K562 (cell line): ENCODE data around the gene TEX261. TPM values are rescaled to one million over a fixed set of nuclear protein-coding genes. Genes with fewer than 3 reads are reported as not detected.

ENCODE experiments used
- ATF7 ChIP-seq: fragments of 450-650 bp; IDR thresholded peaks from 2 replicates; pipeline ENCODE4 v1.7.1; 2014; ENCODE audit warnings: mild to moderate bottlenecking, moderate library complexity
- CAMTA2 ChIP-seq: fragments of 250-450 bp; sonication (Bioruptor Pico); conservative IDR thresholded peaks from 2 replicates; pipeline ENCODE4 v1.5.1; 2022
- CBX8 ChIP-seq: fragments of 200-600 bp; sonication (generic); IDR thresholded peaks from 2 replicates; pipeline ENCODE4 v1.6.1; 2012; ENCODE audit warnings: borderline replicate concordance, mixed run types, low read depth, mild to moderate bottlenecking, moderate library complexity, mixed read lengths, low read length, control low read depth, inconsistent platforms; ENCODE audit not compliant: poor library complexity, severe bottlenecking; ENCODE audit errors: extremely low read depth
- E2F3 ChIP-seq: fragments of 250-450 bp; sonication (Bioruptor Pico); IDR thresholded peaks from 2 replicates; pipeline ENCODE4 v1.4.0; 2020; ENCODE audit warnings: mild to moderate bottlenecking
- HMBOX1 ChIP-seq: sonication (generic); IDR thresholded peaks from 2 replicates; pipeline ENCODE4 v1.6.1; 2016
- IRF9 ChIP-seq: fragments of 450-650 bp; IDR thresholded peaks from 2 replicates; pipeline ENCODE4 v1.6.1; 2016; ENCODE audit warnings: missing biosample characterization, missing genetic modification characterization
- KLF16 ChIP-seq: IDR thresholded peaks from 2 replicates; pipeline ENCODE4 v1.6.1; 2016; ENCODE audit warnings: antibody characterized with exemption
- MAX ChIP-seq: sonication (generic); formaldehyde crosslinking; IDR thresholded peaks from 2 replicates; pipeline ENCODE4 v1.9.0; 2022; ENCODE audit warnings: mild to moderate bottlenecking, missing genetic modification reagents
- NR2C1 ChIP-seq, 2 experiments: fragments of 450-650 bp; IDR thresholded peaks; 2 replicates each; pipeline ENCODE4 v1.6.1; 2017; ENCODE audit warnings: mild to moderate bottlenecking in 2 of 2, antibody characterized with exemption in 1 of 2, inconsistent platforms in 1 of 2, missing compliant biosample characterization in 1 of 2, missing genetic modification characterization in 1 of 2
- RAD51 ChIP-seq: fragments of 450-650 bp; IDR thresholded peaks from 2 replicates; pipeline ENCODE4 v1.7.1; 2016; ENCODE audit warnings: low read depth, mild to moderate bottlenecking, borderline replicate concordance
- RUNX1 ChIP-seq: sonication (generic); IDR thresholded peaks from 2 replicates; pipeline ENCODE4 v1.6.1; 2016; ENCODE audit warnings: antibody characterized with exemption, low read depth
- SMARCB1 ChIP-seq: IDR thresholded peaks from 2 replicates; pipeline ENCODE4 v1.6.1; 2011; ENCODE audit warnings: improper control_type of control experiment, low read depth; ENCODE audit not compliant: insufficient read length
- SRF ChIP-seq, 2 experiments: fragments of 250-450, 450-650 bp in 1 of 2; sonication (Bioruptor Pico) in 1 of 2; sonication (generic) in 1 of 2; formaldehyde crosslinking; IDR thresholded peaks; 2 replicates each; pipeline versions ENCODE4 v1.5.0 to v1.5.1; 2020 to 2022; ENCODE audit warnings: mild to moderate bottlenecking in 1 of 2, missing genetic modification reagents in 1 of 2
- SRSF1 ChIP-seq: fragments of 200-400 bp; formaldehyde crosslinking; IDR thresholded peaks from 2 replicates; pipeline ENCODE4 v1.6.1; 2017; ENCODE audit warnings: mild to moderate bottlenecking, low read depth, low read length, moderate library complexity
- TGIF2 ChIP-seq: sonication (generic); formaldehyde crosslinking; IDR thresholded peaks from 2 replicates; pipeline ENCODE4 v1.8.1; 2022; ENCODE audit warnings: mild to moderate bottlenecking, missing genetic modification reagents, moderate library complexity
- ZNF24 ChIP-seq: fragments of 450-650 bp; IDR thresholded peaks from 2 replicates; pipeline ENCODE4 v1.6.1; 2016
- ZNF282 ChIP-seq: sonication (generic); formaldehyde crosslinking; IDR thresholded peaks from 2 replicates; pipeline ENCODE4 v1.8.1; 2023; ENCODE audit warnings: missing genetic modification reagents
- ZNF3 ChIP-seq: fragments of 250-450 bp; sonication (Bioruptor Pico); IDR thresholded peaks from 2 replicates; pipeline ENCODE4 v1.5.0; 2021; ENCODE audit warnings: mild to moderate bottlenecking, moderate library complexity
- ZNF436 ChIP-seq: fragments of 250-450, 450-650 bp; sonication (Bioruptor Pico); formaldehyde crosslinking; IDR thresholded peaks from 2 replicates; pipeline ENCODE4 v1.7.0; 2020; ENCODE audit warnings: mild to moderate bottlenecking
- ZNF780A ChIP-seq: fragments of 250-450 bp; sonication (Bioruptor Pico); IDR thresholded peaks from 2 replicates; pipeline ENCODE4 v1.5.0; 2021; ENCODE audit warnings: mild to moderate bottlenecking
- ZNF830 ChIP-seq: fragments of 250-450 bp; sonication (Bioruptor Pico); IDR thresholded peaks from 2 replicates; pipeline ENCODE4 v1.5.0; 2021; ENCODE audit warnings: mild to moderate bottlenecking
- ZZZ3 ChIP-seq: fragments of 450-650 bp; IDR thresholded peaks from 2 replicates; pipeline ENCODE4 v1.6.1; 2016; ENCODE audit warnings: antibody characterized with exemption, mild to moderate bottlenecking, moderate library complexity
- polyA plus RNA-seq, 8 experiments: library from polyadenylated mRNA; depleted of rRNA in 4 of 8; stranded (reverse) in 5 of 8; unstranded in 3 of 8; fragments of >200 nt; fragmentation: Nextera tagmentation in 2 of 8; fragmentation: Illumina TruSeq in 1 of 8; extraction: Ambion mirVana in 2 of 8; extraction: Trizol in 1 of 8; gene quantifications; 2 replicates each; pipeline versions ENCODE4 v1.2.1 to v1.2.3, GENCODE V29; 2011 to 2014; ENCODE audit warnings: inconsistent platforms in 1 of 8, missing spikeins in 1 of 8
- total RNA-seq, 7 experiments: library from RNA; depleted of rRNA in 6 of 7; stranded (reverse); fragments of >200 nt in 6 of 7; fragmentation: Illumina TruSeq in 2 of 7; extraction: Trizol in 2 of 7; gene quantifications; 2 replicates each; pipeline versions ENCODE4 v1.2.1 to v1.2.3, GENCODE V29; 2011 to 2021; ENCODE audit warnings: low replicate concordance in 1 of 7
- TF ChIP-seq, protein P1 (sequence below): sonication (generic); formaldehyde crosslinking; IDR thresholded peaks from 2 replicates; pipeline ENCODE4 v1.8.0; 2022; ENCODE audit warnings: mild to moderate bottlenecking, missing genetic modification reagents
- TF ChIP-seq, protein P2 (sequence below): fragments of 250-450 bp; sonication (Bioruptor Pico); IDR thresholded peaks from 2 replicates; pipeline ENCODE4 v1.4.0; 2020; ENCODE audit warnings: mild to moderate bottlenecking, moderate library complexity, borderline replicate concordance

TEX261 gene
- total and polyA plus RNA-seq, 9 of the 15 experiments (the other 6 are each of a cell fraction or from before 2014, with no cell fraction given) = 11.9 to 110 (median 51.9) TPM

DNA sequence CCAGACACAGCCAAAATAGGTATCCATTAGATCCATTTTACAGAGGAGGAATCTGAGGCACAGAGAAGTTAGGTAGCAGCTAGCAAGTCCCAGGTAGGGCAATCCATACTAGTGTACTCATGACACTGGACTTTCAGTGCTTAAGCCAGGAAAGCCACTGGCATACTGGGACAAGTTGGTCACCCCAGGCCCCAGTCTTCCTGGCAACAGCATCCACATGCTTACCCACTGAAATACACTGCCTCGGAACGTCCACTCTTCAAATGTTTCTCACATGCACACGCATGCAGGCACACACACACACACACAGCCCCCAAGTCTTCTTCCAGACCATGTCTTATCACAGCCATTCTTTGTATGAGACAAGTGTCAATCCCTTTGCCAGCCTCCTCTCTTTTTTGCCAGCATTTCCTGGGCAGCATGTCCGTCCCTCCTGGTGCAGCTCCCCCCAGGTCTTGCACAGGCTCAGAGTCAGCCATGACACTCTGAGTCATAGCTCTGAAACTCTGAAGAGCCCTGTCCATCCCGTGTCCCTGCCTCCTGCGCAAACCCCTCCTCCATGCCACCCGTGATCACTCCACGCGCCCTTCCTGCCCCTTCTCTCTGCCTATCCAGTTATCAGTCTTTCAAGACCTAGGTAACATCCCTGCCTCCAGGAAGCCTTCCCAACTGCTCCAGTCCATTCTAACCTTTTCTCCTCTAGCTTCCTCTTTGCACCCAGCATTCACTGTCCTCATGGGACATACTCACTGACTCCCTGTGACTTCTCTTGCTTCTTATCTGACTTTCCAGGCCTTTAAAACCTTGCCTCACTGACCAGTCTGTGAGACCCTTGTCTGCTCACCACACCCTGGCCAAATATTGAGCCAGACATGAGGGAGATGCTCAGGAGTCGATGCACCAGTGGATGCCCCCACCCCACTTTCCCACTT lies 10.9 kb upstream of the TEX261 start (continued):
- TF ChIP-seq CAMTA2 (CRISPR knock-in tag) (no peak), E2F3 (CRISPR knock-in tag) (no peak), ATF7 (no peak), IRF9 (tag) (0 out of 2 replicates have a peak, but pooled peaks have one; percentile 16), ZNF24 (no peak), ZNF282 (CRISPR knock-in tag) (no peak), CBX8 (no peak), SMARCB1 (no peak), HMBOX1 (no peak), RAD51 (no peak), SRF (CRISPR knock-in tag; IDR thresholded peaks at IDR 0.05) (no peak), MAX (CRISPR knock-in tag) (no peak), KLF16 (no peak), SRSF1 (no peak), TGIF2 (no peak), ZNF780A (no peak), ZNF830 (CRISPR knock-in tag) (no peak), ZZZ3 (no peak), NR2C1 (IDR thresholded peaks at IDR 0.05) (no peak), NR2C1 (tag; IDR thresholded peaks at IDR 0.05) (no peak), ZNF3 (CRISPR knock-in tag) (no peak), RUNX1 (no peak), ZNF436 (CRISPR knock-in tag) (peak; percentile 55; the same call in 1 of the 2 replicates)
- TF ChIP-seq, protein P1, sequence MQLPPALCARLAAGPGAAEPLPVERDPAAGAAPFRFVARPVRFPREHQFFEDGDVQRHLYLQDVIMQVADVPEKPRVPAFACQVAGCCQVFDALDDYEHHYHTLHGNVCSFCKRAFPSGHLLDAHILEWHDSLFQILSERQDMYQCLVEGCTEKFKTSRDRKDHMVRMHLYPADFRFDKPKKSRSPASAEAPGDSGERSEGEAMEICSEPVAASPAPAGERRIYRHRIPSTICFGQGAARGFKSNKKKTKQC = no peak
- TF ChIP-seq, protein P2, sequence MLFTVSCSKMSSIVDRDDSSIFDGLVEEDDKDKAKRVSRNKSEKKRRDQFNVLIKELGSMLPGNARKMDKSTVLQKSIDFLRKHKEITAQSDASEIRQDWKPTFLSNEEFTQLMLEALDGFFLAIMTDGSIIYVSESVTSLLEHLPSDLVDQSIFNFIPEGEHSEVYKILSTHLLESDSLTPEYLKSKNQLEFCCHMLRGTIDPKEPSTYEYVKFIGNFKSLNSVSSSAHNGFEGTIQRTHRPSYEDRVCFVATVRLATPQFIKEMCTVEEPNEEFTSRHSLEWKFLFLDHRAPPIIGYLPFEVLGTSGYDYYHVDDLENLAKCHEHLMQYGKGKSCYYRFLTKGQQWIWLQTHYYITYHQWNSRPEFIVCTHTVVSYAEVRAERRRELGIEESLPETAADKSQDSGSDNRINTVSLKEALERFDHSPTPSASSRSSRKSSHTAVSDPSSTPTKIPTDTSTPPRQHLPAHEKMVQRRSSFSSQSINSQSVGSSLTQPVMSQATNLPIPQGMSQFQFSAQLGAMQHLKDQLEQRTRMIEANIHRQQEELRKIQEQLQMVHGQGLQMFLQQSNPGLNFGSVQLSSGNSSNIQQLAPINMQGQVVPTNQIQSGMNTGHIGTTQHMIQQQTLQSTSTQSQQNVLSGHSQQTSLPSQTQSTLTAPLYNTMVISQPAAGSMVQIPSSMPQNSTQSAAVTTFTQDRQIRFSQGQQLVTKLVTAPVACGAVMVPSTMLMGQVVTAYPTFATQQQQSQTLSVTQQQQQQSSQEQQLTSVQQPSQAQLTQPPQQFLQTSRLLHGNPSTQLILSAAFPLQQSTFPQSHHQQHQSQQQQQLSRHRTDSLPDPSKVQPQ = no peak
